HUES6 (cell line): Measurements from ENCODE around the gene EIF1AY.

Experiments
- H3K27ac ChIP-seq: 2 replicates; pipeline ENCODE4 v1.7.0; 2013; ENCODE audit warnings: low read depth, mild to moderate bottlenecking, low read length, inconsistent platforms
- H3K27me3 ChIP-seq: 2 replicates; pipeline ENCODE4 v1.6.1; 2013; ENCODE audit warnings: low read length; ENCODE audit not compliant: control insufficient read depth, insufficient read depth
- H3K36me3 ChIP-seq: 2 replicates; pipeline ENCODE4 v1.6.1; 2013; ENCODE audit warnings: low read length; ENCODE audit not compliant: control insufficient read depth, insufficient read depth
- H3K4me1 ChIP-seq: 2 replicates; pipeline ENCODE4 v1.6.1; 2013; ENCODE audit warnings: low read length; ENCODE audit not compliant: control insufficient read depth, insufficient read depth
- H3K4me3 ChIP-seq: 2 replicates; pipeline ENCODE4 v1.5.1; 2013; ENCODE audit warnings: low read depth, low read length
- H3K9ac ChIP-seq: one replicate; pipeline ENCODE4 v1.6.1; 2013; ENCODE audit warnings: mild to moderate bottlenecking, low read length
- H3K9me3 ChIP-seq: 2 replicates; pipeline ENCODE4 v1.6.1; 2013; ENCODE audit warnings: low read depth, low read length; ENCODE audit not compliant: control insufficient read depth, insufficient read depth

Gene EIF1AY

GRCh38 chrY:20559873-20560512 is 15.6 kb upstream of the EIF1AY start:
- Histone ChIP-seq H3K9me3 (no peaks in the 10 kb centered on the region), H3K4me1 (no peaks in the 10 kb centered on the region), H3K9ac (no peak overlapping the region), H3K27ac (no peak overlapping the region), H3K36me3 (no peaks in the 10 kb centered on the region), H3K4me3 (no peak overlapping the region), H3K27me3 (no peaks in the 10 kb centered on the region)

- H3K27me3 ChIP-seq, result no peaks in the 10 kb centered on the region
- no peaks in the 10 kb centered on the region for H3K4me1 ChIP-seq
- H3K27ac ChIP-seq, result no peak overlapping the region
- H3K9me3 ChIP-seq, result no peaks in the 10 kb centered on the region
- no peak overlapping the region for H3K9ac ChIP-seq
- H3K4me3 ChIP-seq, result no peak overlapping the region
- no peaks in the 10 kb centered on the region for H3K36me3 ChIP-seq
Observed at GRCh38 chrY:20571306-20571705, 4.3 kb upstream of the EIF1AY start.

GRCh38 chrY:20576506-20576905 is 930 bp downstream of the EIF1AY start:
- Histone ChIP-seq H3K9ac (no peak overlapping the region), H3K9me3 (no peaks in the 10 kb centered on the region), H3K4me3 (no peak overlapping the region), H3K27ac (no peak overlapping the region), H3K27me3 (no peaks in the 10 kb centered on the region), H3K36me3 (no peaks in the 10 kb centered on the region), H3K4me1 (no peaks in the 10 kb centered on the region)

- no peaks in the 10 kb centered on the region for H3K27me3 ChIP-seq
- no peak overlapping the region for H3K27ac ChIP-seq
- no peak overlapping the region for H3K4me3 ChIP-seq
- no peaks in the 10 kb centered on the region for H3K4me1 ChIP-seq
- no peaks in the 10 kb centered on the region for H3K36me3 ChIP-seq
- no peak overlapping the region for H3K9ac ChIP-seq
- no peaks in the 10 kb centered on the region for H3K9me3 ChIP-seq
Observed at GRCh38 chrY:20578206-20578605, 2.6 kb downstream of the EIF1AY start.

GRCh38 chrY:20581687-20582086 is 6.1 kb downstream of the EIF1AY start:
- no peaks in the 10 kb centered on the region for H3K4me1 ChIP-seq
- no peaks in the 10 kb centered on the region for H3K9me3 ChIP-seq
- H3K27ac ChIP-seq, result no peak overlapping the region
- no peaks in the 10 kb centered on the region for H3K36me3 ChIP-seq
- no peak overlapping the region for H3K9ac ChIP-seq
- no peak overlapping the region for H3K4me3 ChIP-seq
- no peaks in the 10 kb centered on the region for H3K27me3 ChIP-seq

- no peak overlapping the region for H3K27ac ChIP-seq
- H3K4me1 ChIP-seq, result no peaks in the 10 kb centered on the region
- no peaks in the 10 kb centered on the region for H3K36me3 ChIP-seq
- H3K27me3 ChIP-seq, result no peaks in the 10 kb centered on the region
- H3K4me3 ChIP-seq, result no peak overlapping the region
- no peaks in the 10 kb centered on the region for H3K9me3 ChIP-seq
- no peak overlapping the region for H3K9ac ChIP-seq
Observed at GRCh38 chrY:20586161-20586560, 10.6 kb downstream of the EIF1AY start.
